ENCODE results near the gene USP47. TPM values are rescaled to one million over a fixed set of nuclear protein-coding genes. Genes with fewer than 3 reads are reported as not detected.

USP47 gene
- total and polyA plus RNA-seq, 9 of the 15 experiments (the other 6 are each of a cell fraction or from before 2014, with no cell fraction given), result 13.1 to 63.6 (median 34.7) TPM

DNA sequence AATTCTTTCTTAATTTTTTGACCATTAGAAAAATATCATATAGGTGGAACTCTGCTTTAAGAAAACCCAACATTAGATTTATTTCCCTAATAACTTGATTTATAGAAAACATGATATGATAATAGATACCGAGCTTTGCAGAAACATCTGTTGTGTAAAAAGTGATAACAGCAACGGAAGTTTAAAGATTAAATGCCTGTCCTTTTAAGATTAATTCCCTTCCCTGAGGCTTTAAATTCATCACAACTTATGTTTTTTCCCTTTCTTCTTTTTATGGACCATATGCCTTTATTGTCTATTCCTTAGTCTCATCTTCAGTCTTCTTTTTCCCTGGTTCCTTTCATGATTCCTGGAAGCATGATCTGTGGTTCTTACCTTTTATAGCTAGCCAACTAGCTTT is 1.9 kb downstream of the USP47 start (continued):
- TF ChIP-seq, protein P1, sequence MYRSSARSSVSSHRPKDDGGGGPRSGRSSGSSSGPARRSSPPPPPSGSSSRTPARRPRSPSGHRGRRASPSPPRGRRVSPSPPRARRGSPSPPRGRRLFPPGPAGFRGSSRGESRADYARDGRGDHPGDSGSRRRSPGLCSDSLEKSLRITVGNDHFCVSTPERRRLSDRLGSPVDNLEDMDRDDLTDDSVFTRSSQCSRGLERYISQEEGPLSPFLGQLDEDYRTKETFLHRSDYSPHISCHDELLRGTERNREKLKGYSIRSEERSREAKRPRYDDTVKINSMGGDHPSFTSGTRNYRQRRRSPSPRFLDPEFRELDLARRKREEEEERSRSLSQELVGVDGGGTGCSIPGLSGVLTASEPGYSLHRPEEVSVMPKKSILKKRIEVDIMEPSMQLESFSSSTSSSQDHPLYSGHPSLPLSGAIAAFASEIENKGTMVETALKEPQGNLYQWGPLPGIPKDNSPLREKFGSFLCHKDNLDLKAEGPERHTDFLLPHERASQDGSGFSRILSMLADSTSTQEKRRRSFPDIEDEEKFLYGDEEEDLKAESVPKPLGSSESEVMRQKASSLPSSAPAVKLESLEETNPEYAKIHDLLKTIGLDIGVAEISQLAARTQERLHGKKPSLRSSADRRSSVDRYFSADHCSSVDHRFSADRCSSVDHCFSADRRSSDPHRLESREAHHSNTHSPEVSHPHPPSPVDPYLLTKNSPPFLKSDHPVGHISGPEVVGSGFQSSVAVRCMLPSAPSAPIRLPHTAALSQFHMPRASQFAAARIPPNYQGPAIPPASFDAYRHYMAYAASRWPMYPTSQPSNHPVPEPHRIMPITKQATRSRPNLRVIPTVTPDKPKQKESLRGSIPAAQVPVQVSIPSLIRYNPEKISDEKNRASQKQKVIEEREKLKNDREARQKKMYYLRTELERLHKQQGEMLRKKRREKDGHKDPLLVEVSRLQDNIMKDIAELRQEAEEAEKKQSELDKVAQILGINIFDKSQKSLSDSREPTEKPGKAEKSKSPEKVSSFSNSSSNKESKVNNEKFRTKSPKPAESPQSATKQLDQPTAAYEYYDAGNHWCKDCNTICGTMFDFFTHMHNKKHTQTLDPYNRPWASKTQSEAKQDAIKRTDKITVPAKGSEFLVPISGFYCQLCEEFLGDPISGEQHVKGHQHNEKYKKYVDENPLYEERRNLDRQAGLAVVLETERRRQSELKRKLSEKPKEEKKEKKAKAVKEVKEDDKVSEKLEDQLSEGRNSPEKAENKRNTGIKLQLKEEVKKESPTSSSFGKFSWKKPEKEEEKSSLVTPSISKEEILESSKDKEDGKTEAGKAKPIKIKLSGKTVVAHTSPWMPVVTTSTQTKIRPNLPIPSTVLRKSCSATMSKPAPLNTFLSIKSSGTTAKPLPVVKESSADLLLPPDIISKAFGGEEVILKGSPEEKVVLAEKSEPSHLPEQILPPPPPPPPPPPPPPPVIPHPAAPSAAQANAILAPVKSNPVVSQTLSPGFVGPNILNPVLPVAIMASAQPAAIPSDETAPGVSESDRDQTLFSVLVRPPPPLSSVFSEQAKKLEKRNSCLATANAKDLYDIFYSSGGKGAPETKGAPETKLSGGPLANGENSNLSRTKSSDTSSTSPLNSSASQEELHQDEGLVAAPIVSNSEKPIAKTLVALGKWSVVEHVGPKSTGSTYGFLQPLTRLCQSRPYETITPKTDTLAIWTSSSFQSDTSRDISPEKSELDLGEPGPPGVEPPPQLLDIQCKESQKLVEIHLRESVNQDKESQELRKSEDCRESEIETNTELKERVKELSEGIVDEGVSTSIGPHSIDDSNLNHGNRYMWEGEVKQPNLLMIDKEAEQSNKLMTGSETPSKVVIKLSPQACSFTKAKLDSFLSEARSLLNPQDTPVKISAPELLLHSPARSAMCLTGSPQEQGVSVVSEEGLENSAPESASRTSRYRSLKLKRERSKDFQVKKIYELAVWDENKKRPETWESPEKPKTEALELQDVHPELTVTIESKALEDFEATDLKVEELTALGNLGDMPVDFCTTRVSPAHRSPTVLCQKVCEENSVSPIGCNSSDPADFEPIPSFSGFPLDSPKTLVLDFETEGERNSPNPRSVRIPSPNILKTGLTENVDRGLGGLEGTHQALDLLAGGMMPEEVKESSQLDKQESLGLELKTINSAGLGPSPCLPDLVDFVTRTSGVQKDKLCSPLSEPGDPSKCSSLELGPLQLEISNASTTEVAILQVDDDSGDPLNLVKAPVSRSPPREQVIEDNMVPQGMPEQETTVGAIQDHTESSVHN (IDR thresholded peaks at IDR 0.05; ENCODE audit: borderline replicate concordance in 1 of 2, low read depth in 1 of 2), result no peak
- no peak for TF ChIP-seq ELF4 (CRISPR knock-in tag; IDR thresholded peaks at IDR 0.05)
- no peak for TF ChIP-seq ZNF445 (CRISPR knock-in tag; IDR thresholded peaks at IDR 0.05; ENCODE audit: low read depth)
- no peak for TF ChIP-seq ZNF444 (CRISPR knock-in tag; IDR thresholded peaks at IDR 0.05)
- TF ChIP-seq SFPQ (IDR thresholded peaks at IDR 0.05; ENCODE audit: low read depth, low read length), result no peak
- no peak for TF ChIP-seq NFRKB (IDR thresholded peaks at IDR 0.05; ENCODE audit: low read depth)
- TF ChIP-seq NR2F6 (CRISPR knock-in tag; IDR thresholded peaks at IDR 0.05), result no peak
- 0 out of 2 replicates have a peak, but pooled peaks have one; percentile 4 for TF ChIP-seq NCOR1 (IDR thresholded peaks at IDR 0.05)
- TF ChIP-seq KAT8 (IDR thresholded peaks at IDR 0.05; ENCODE audit: low read depth), result no peak
- TF ChIP-seq ETV1 (tag; conservative IDR thresholded peaks at IDR 0.05; ENCODE audit: low read depth), result peak; percentile 70
- TF ChIP-seq GTF2E2 (tag; IDR thresholded peaks at IDR 0.05), result no peak
- no peak for TF ChIP-seq ZNF436 (CRISPR knock-in tag; IDR thresholded peaks at IDR 0.05)
- no peak for TF ChIP-seq BCL6 (CRISPR knock-in tag; IDR thresholded peaks at IDR 0.05)
- no peak for TF ChIP-seq MCM5 (IDR thresholded peaks at IDR 0.05; ENCODE audit: low read depth)
- TF ChIP-seq SRSF9 (IDR thresholded peaks at IDR 0.05; ENCODE audit: borderline replicate concordance, low read depth, low read length), result no peak
- no peak for TF ChIP-seq SRSF7 (optimal IDR thresholded peaks at IDR 0.05; ENCODE audit: low read depth, low read length)
- TF ChIP-seq PML (IDR thresholded peaks at IDR 0.05; ENCODE audit: low read length), result no peak; the same call in 1 of the 2 replicates
- TF ChIP-seq TAF15 (IDR thresholded peaks at IDR 0.05; ENCODE audit: low read depth, low read length), result no peak
